Cardiac muscle cell (in vitro differentiated cells and primary cell): ENCODE data around the gene L2HGDH. TPM values are rescaled to one million over a fixed set of nuclear protein-coding genes. Genes with fewer than 3 reads are reported as not detected.

Experiments used
- DNase-seq, 2 donors: peaks; one replicate each; pipeline versions ENCODE4 v3.0.0 to v3.0.0-alpha.2; 2010 to 2017; ENCODE audit warnings: low read depth in 1 of 2, low spot score in 1 of 2
- H3K27ac ChIP-seq: fragments of 200-600 bp; sonication (generic); 2 replicates; pipeline ENCODE4 v1.5.1; 2016
- H3K27me3 ChIP-seq: fragments of 200-600 bp; sonication (generic); 2 replicates; pipeline ENCODE4 v1.6.0; 2016; ENCODE audit warnings: control low read depth
- H3K36me3 ChIP-seq: fragments of 200-600 bp; sonication (generic); 2 replicates; pipeline ENCODE4 v1.5.1; 2016; ENCODE audit warnings: control low read depth
- H3K4me1 ChIP-seq: fragments of 200-600 bp; sonication (generic); 2 replicates; pipeline ENCODE4 v1.8.1; 2017; ENCODE audit warnings: low read depth, mild to moderate bottlenecking, mixed run types
- H3K4me3 ChIP-seq: fragments of 200-600 bp; sonication (generic); 2 replicates; pipeline ENCODE4 v1.5.1; 2016; ENCODE audit warnings: mild to moderate bottlenecking
- H3K9me3 ChIP-seq: fragments of 200-600 bp; sonication (generic); 2 replicates; pipeline ENCODE4 v1.5.1; 2017; ENCODE audit warnings: low read depth, mild to moderate bottlenecking, control low read depth
- CTCF ChIP-seq: IDR thresholded peaks from 2 replicates; pipeline ENCODE4 v1.5.1; 2012; ENCODE audit warnings: low read depth, mild to moderate bottlenecking, low read length
- polyA plus RNA-seq: library from polyadenylated mRNA; unstranded; fragments of >200 nt; fragmentation: Nextera tagmentation; extraction: Ambion mirVana; gene quantifications from 2 replicates; pipeline ENCODE4 v1.2.1, GENCODE V29; 2016
- total RNA-seq: library from RNA; depleted of rRNA; stranded (reverse); fragments of >200 nt; gene quantifications from 2 replicates; pipeline ENCODE4 v1.2.3, GENCODE V29; 2016

L2HGDH gene
- total and polyA plus RNA-seq, 2 experiments from 2014 or later = 9.4 to 13.8 TPM

- TF ChIP-seq CTCF = no peak
- no peak overlapping the region for H3K27ac ChIP-seq
- no peaks in the 10 kb centered on the region for H3K9me3 ChIP-seq
- no peaks in the 10 kb centered on the region for H3K36me3 ChIP-seq
- no peaks in the 10 kb centered on the region for H3K27me3 ChIP-seq
- no peak overlapping the region for H3K4me3 ChIP-seq
- H3K4me1 ChIP-seq = no peaks in the 10 kb centered on the region
- DNase-seq = no peak
These were observed 38.9 kb upstream of the L2HGDH start for GRCh38 chr14:50350975-50351374.

- Histone ChIP-seq H3K27ac (no peak overlapping the region), H3K36me3 (no peaks in the 10 kb centered on the region), H3K9me3 (no peaks in the 10 kb centered on the region), H3K27me3 (no peaks in the 10 kb centered on the region), H3K4me1 (no peaks in the 10 kb centered on the region), H3K4me3 (no peak overlapping the region)
- no peak for TF ChIP-seq CTCF
- no peak for DNase-seq
These were observed 36.9 kb upstream of the L2HGDH start for GRCh38 chr14:50348933-50349332.

GRCh38 chr14:50347521-50347920, 35.5 kb upstream of the L2HGDH start:
- Histone ChIP-seq H3K9me3 (no peaks in the 10 kb centered on the region), H3K4me1 (peaks cover 8% of the 10 kb centered on the region), H3K4me3 (no peak overlapping the region), H3K27ac (no peak overlapping the region), H3K27me3 (no peaks in the 10 kb centered on the region), H3K36me3 (no peaks in the 10 kb centered on the region)
- no peak for TF ChIP-seq CTCF
- peak in 1 of 2 donors; percentile 75 for DNase-seq

GRCh38 chr14:50345846-50346422, 33.9 kb upstream of the L2HGDH start:
- H3K36me3 ChIP-seq = no peaks in the 10 kb centered on the region
- TF ChIP-seq CTCF = no peak
- H3K27ac ChIP-seq = no peak overlapping the region
- H3K4me1 ChIP-seq = peaks cover 10% of the 10 kb centered on the region
- no peak overlapping the region for H3K4me3 ChIP-seq
- H3K27me3 ChIP-seq = no peaks in the 10 kb centered on the region
- DNase-seq = no peak
- H3K9me3 ChIP-seq = no peaks in the 10 kb centered on the region

- Histone ChIP-seq H3K27ac (no peak overlapping the region), H3K4me1 (peaks cover 10% of the 10 kb centered on the region)
These were observed 33.0 kb upstream of the L2HGDH start for GRCh38 chr14:50344876-50345563.

More at GRCh38 chr14:50344876-50345563, 33.0 kb upstream of the L2HGDH start:
- Histone ChIP-seq H3K9me3 (no peaks in the 10 kb centered on the region), H3K36me3 (no peaks in the 10 kb centered on the region), H3K4me3 (no peak overlapping the region), H3K27me3 (no peaks in the 10 kb centered on the region)
- no peak for DNase-seq
- no peak for TF ChIP-seq CTCF
